IMR-90 (cell line): ENCODE measurements around the gene PEAK1. TPM values are rescaled to one million over a fixed set of nuclear protein-coding genes. Genes with fewer than 3 reads are reported as not detected.

Source experiments
- ATAC-seq: fragments of 200-7000 bp; cut with Tn5 transposase; 2 replicates; pipeline ENCODE4 v1.9.1; 2020; ENCODE audit warnings: low read depth, mild to moderate bottlenecking, moderate library complexity
- BruUV-seq: library from RNA; stranded (reverse); fragments of 400-500 nt; replicated peaks from 2 replicates; lab custom pipeline; 2021; lab: Mats Ljungman, UMichigan
- CTCF ChIA-PET: fragments of 300-600 bp; formaldehyde crosslinking; extraction: SDS; loops from one replicate; lab custom pipeline; 2021; ENCODE audit warnings: antibody characterized with exemption; lab: Yijun Ruan, JAX
- POLR2A ChIA-PET: fragments of 300-600 bp; sonication (Branson Sonifier 250); formaldehyde crosslinking; loops from one replicate; lab custom pipeline; 2022; ENCODE audit warnings: antibody characterized with exemption; ENCODE audit not compliant: unreplicated experiment; lab: Charles Lee
- DNase-seq: peaks from one replicate; pipeline ENCODE4 v3.0.0; 2013
- H2AFZ ChIP-seq: replicated peaks from 2 replicates; pipeline ENCODE3; 2013; ENCODE audit warnings: low read length, mild to moderate bottlenecking; ENCODE audit not compliant: poor library complexity
- H2AK5ac ChIP-seq: 2 replicates; pipeline ENCODE4 v1.6.1; 2013; ENCODE audit warnings: low read depth, low read length, inconsistent platforms
- H2AK9ac ChIP-seq: replicated peaks from 2 replicates; pipeline ENCODE3; 2013; ENCODE audit warnings: mild to moderate bottlenecking, low read depth, low read length, moderate library complexity; ENCODE audit not compliant: poor library complexity
- H2BK120ac ChIP-seq: 2 replicates; pipeline ENCODE4 v1.6.1; 2013; ENCODE audit warnings: low read depth, low read length, inconsistent platforms
- H2BK15ac ChIP-seq: 3 replicates; pipeline ENCODE4 v1.6.1; 2013; ENCODE audit warnings: low read depth, low read length, inconsistent platforms
- H2BK20ac ChIP-seq: 2 replicates; pipeline ENCODE4 v1.6.1; 2013; ENCODE audit warnings: low read depth, mild to moderate bottlenecking, inconsistent platforms, low read length, moderate library complexity
- H2BK5ac ChIP-seq: 2 replicates; pipeline ENCODE4 v1.6.1; 2013; ENCODE audit warnings: mild to moderate bottlenecking, low read depth, low read length, inconsistent platforms; ENCODE audit not compliant: poor library complexity, severe bottlenecking
- H3K14ac ChIP-seq: replicated peaks from 2 replicates; pipeline ENCODE4 v1.6.1; 2013; ENCODE audit warnings: low read depth, low read length, inconsistent platforms
- H3K18ac ChIP-seq: 2 replicates; pipeline ENCODE4 v1.6.1; 2013; ENCODE audit warnings: low read depth, low read length, control low read depth
- H3K23ac ChIP-seq: 2 replicates; pipeline ENCODE4 v1.6.1; 2013; ENCODE audit warnings: low read depth, low read length, inconsistent platforms
- H3K27ac ChIP-seq: 2 replicates; pipeline ENCODE4 v1.5.1; 2013; ENCODE audit warnings: mild to moderate bottlenecking, control low read depth, low read length; ENCODE audit not compliant: insufficient read depth
- H3K27me3 ChIP-seq: 2 replicates; pipeline ENCODE4 v1.6.1; 2013; ENCODE audit warnings: low read length; ENCODE audit not compliant: control insufficient read depth, insufficient read depth
- H3K36me3 ChIP-seq: 2 replicates; pipeline ENCODE4 v1.6.1; 2013; ENCODE audit warnings: low read length, mixed read lengths; ENCODE audit not compliant: control insufficient read depth, insufficient read depth
- H3K4ac ChIP-seq: 2 replicates; pipeline ENCODE4 v1.6.1; 2013; ENCODE audit warnings: low read depth, low read length, inconsistent platforms
- H3K4me1 ChIP-seq: 2 replicates; pipeline ENCODE4 v1.6.1; 2013; ENCODE audit warnings: low read length, mixed read lengths; ENCODE audit not compliant: control insufficient read depth, insufficient read depth
- H3K4me2 ChIP-seq: 2 replicates; pipeline ENCODE4 v1.6.1; 2013; ENCODE audit warnings: low read depth, mild to moderate bottlenecking, control low read depth, low read length, moderate library complexity
- H3K4me3 ChIP-seq: 2 replicates; pipeline ENCODE4 v1.5.1; 2013; ENCODE audit warnings: low read depth, mild to moderate bottlenecking, control low read depth, low read length, moderate library complexity; ENCODE audit not compliant: insufficient read depth
- H3K56ac ChIP-seq: 2 replicates; pipeline ENCODE4 v1.6.1; 2013; ENCODE audit warnings: low read length, inconsistent platforms; ENCODE audit not compliant: insufficient read depth; ENCODE audit errors: extremely low read depth
- H3K79me1 ChIP-seq, 2 experiments: 2 replicates each; pipeline ENCODE4 v1.6.1; 2013; ENCODE audit warnings: low read length in 2 of 2, inconsistent platforms in 1 of 2, low read depth in 1 of 2
- H3K9ac ChIP-seq: 2 replicates; pipeline ENCODE4 v1.6.1; 2013; ENCODE audit warnings: low read depth, low read length, control low read depth
- H3K9me1 ChIP-seq: 2 replicates; pipeline ENCODE4 v1.6.1; 2013; ENCODE audit warnings: low read length, inconsistent platforms; ENCODE audit not compliant: insufficient read depth
- H3K9me3 ChIP-seq: 2 replicates; pipeline ENCODE4 v1.6.1; 2013; ENCODE audit warnings: low read length; ENCODE audit not compliant: control insufficient read depth, insufficient read depth
- H4K20me1 ChIP-seq: 2 replicates; pipeline ENCODE4 v1.6.1; 2013; ENCODE audit warnings: low read length, inconsistent platforms; ENCODE audit not compliant: insufficient read depth
- H4K5ac ChIP-seq: 2 replicates; pipeline ENCODE4 v1.6.1; 2013; ENCODE audit warnings: mild to moderate bottlenecking, low read depth, low read length, control low read depth
- H4K8ac ChIP-seq, 2 experiments: 2 replicates each; pipeline ENCODE4 v1.6.1; 2013; ENCODE audit warnings: low read depth in 2 of 2, low read length in 2 of 2, control low read depth in 1 of 2, inconsistent platforms in 1 of 2
- H4K91ac ChIP-seq: 2 replicates; pipeline ENCODE4 v1.6.1; 2013; ENCODE audit warnings: low read depth, low read length, inconsistent platforms; ENCODE audit not compliant: insufficient read depth
- BHLHE40 ChIP-seq: fragments of 150-350 bp; IDR thresholded peaks from 2 replicates; pipeline ENCODE4 v1.6.1; 2016; ENCODE audit warnings: mild to moderate bottlenecking, low read depth, low read length
- CEBPB ChIP-seq: IDR thresholded peaks from 2 replicates; pipeline ENCODE4 v1.6.1; 2012; ENCODE audit warnings: low read depth, low read length, improper control_type of control experiment
- CHD1 ChIP-seq: IDR thresholded peaks from 2 replicates; pipeline ENCODE4 v1.6.1; 2012; ENCODE audit warnings: low read depth, low read length, improper control_type of control experiment
- CTCF ChIP-seq: conservative IDR thresholded peaks from 2 replicates; pipeline ENCODE4 v1.5.1; 2012; ENCODE audit warnings: mild to moderate bottlenecking, low read depth, low read length, improper control_type of control experiment
- ELK1 ChIP-seq: fragments of 150-350 bp; IDR thresholded peaks from 2 replicates; pipeline ENCODE4 v1.6.1; 2016; ENCODE audit warnings: low read depth, mild to moderate bottlenecking, low read length, moderate library complexity, borderline replicate concordance
- FOS ChIP-seq: fragments of 150-350 bp; IDR thresholded peaks from 2 replicates; pipeline ENCODE4 v1.6.1; 2016; ENCODE audit warnings: low read depth, low read length
- MAFK ChIP-seq: IDR thresholded peaks from 2 replicates; pipeline ENCODE4 v1.6.1; 2012; ENCODE audit warnings: low read depth, low read length, improper control_type of control experiment
- MAZ ChIP-seq: IDR thresholded peaks from 2 replicates; pipeline ENCODE4 v1.6.1; 2012; ENCODE audit warnings: low read depth, mild to moderate bottlenecking, low read length, improper control_type of control experiment, moderate library complexity, borderline replicate concordance
- MXI1 ChIP-seq: IDR thresholded peaks from 2 replicates; pipeline ENCODE4 v1.6.1; 2012; ENCODE audit warnings: low read depth, mild to moderate bottlenecking, low read length, moderate library complexity, borderline replicate concordance
- NFE2L2 ChIP-seq: fragments of 150-350 bp; IDR thresholded peaks from 2 replicates; pipeline ENCODE4 v1.6.1; 2016; ENCODE audit warnings: low read depth, mild to moderate bottlenecking, low read length
- POLR2A ChIP-seq: IDR thresholded peaks from 2 replicates; pipeline ENCODE4 v1.6.1; 2012; ENCODE audit warnings: mild to moderate bottlenecking, low read depth, low read length
- RAD21 ChIP-seq: IDR thresholded peaks from 2 replicates; pipeline ENCODE4 v1.6.1; 2012; ENCODE audit warnings: low read length, improper control_type of control experiment
- RCOR1 ChIP-seq: IDR thresholded peaks from 2 replicates; pipeline ENCODE4 v1.6.1; 2012; ENCODE audit warnings: mild to moderate bottlenecking, low read length, improper control_type of control experiment; ENCODE audit not compliant: insufficient replicate concordance
- RFX5 ChIP-seq: IDR thresholded peaks from 2 replicates; pipeline ENCODE4 v1.8.0; 2012; ENCODE audit warnings: low read depth, mild to moderate bottlenecking, low read length, moderate library complexity
- SMC3 ChIP-seq: fragments of 150-350 bp; IDR thresholded peaks from 2 replicates; pipeline ENCODE4 v1.6.1; 2016; ENCODE audit warnings: low read depth, mild to moderate bottlenecking, antibody characterized with exemption, low read length, moderate library complexity
- USF2 ChIP-seq: fragments of 150-350 bp; IDR thresholded peaks from 2 replicates; pipeline ENCODE4 v1.6.1; 2017; ENCODE audit warnings: mild to moderate bottlenecking, antibody characterized with exemption, low read length, low read depth
- dilution Hi-C: fragments of 300-500 bp; cut with HindIII; formaldehyde crosslinking; loops from one replicate; pipeline ENCODE4 v1.14.3; 2018; ENCODE audit warnings: low sequenced_read_pairs; ENCODE audit not compliant: unreplicated experiment
- in situ Hi-C: fragments of 300-500 bp; cut with MboI; formaldehyde crosslinking; loops from 3 replicates; pipeline ENCODE4 v1.14.3; 2019; ENCODE audit warnings: low sequenced_read_pairs, inconsistent platforms, mixed read lengths
- intact Hi-C: fragments of 100-400 bp; cut with micrococcal nuclease; formaldehyde crosslinking; loops from 2 replicates; pipeline ENCODE4 v1.10.0; 2022
- polyA plus RNA-seq, 3 experiments: library from polyadenylated mRNA; depleted of rRNA; stranded (reverse); fragments of >200 nt; gene quantifications; 2 replicates each; pipeline ENCODE4 v1.2.3, GENCODE V29; 2012; ENCODE audit warnings: low replicate concordance in 1 of 3
- total RNA-seq: library from RNA; depleted of rRNA; stranded (reverse); fragments of >200 nt; gene quantifications from 2 replicates; pipeline ENCODE4 v1.2.3, GENCODE V29; 2012

PEAK1 gene
- total and polyA plus RNA-seq, 2 of the 4 experiments (the other 2 are of a cell fraction): 21.5 to 43.9 TPM

DNA sequence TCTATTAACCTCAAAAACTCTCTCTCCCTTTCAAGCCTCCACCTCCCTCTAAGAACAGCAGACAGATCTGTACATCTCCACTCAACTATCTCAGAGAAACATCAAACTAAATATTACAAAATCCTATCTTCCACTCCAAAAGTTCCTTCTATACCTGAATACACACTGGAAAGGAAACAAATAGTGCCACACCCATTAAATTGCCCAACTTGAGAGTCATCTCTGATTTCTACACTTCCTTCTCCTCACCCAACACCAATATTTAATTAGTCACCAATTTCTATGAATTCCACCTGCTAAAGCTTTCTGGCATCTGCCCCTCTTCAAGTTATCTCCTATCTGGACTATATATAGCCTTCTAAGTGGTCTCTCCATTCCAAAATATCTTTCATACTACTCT is 65.8 kb downstream of the PEAK1 start:
- dilution Hi-C loops: no loop called here

More for the DNA sequence above, 65.8 kb downstream of the PEAK1 start:
- no peaks in the 10 kb centered on the region for H3K27me3 ChIP-seq
- H3K56ac ChIP-seq: no peak overlapping the region
- no peak overlapping the region for H2BK15ac ChIP-seq
- H3K9me1 ChIP-seq: peaks cover 3% of the 10 kb centered on the region
- H4K20me1 ChIP-seq: peaks cover 55% of the 10 kb centered on the region
- ChIA-PET POLR2A (interaction anchor here (0.6 kb wide), 1 partner anchor 18 kb away, joined by 3 read pairs; no protein-coding TSS in a partner anchor), CTCF (no interaction called here)
- H3K4me3 ChIP-seq: no peak overlapping the region
- H3K9ac ChIP-seq: no peak overlapping the region
- no peak for DNase-seq
- H3K27ac ChIP-seq: no peak overlapping the region
- H3K4ac ChIP-seq: no peak overlapping the region
- H2BK120ac ChIP-seq: no peak overlapping the region
- TF ChIP-seq BHLHE40 (no peak), CHD1 (no peak), CEBPB (no peak), POLR2A (no peak), SMC3 (no peak), MAZ (no peak), MXI1 (no peak), MAFK (no peak), ELK1 (no peak), RCOR1 (no peak), RAD21 (no peak), FOS (no peak), CTCF (no peak), NFE2L2 (no peak), RFX5 (no peak), USF2 (no peak)
- no peak overlapping the region for H3K14ac ChIP-seq
- no peak overlapping the region for H4K91ac ChIP-seq
- H3K9me3 ChIP-seq: no peaks in the 10 kb centered on the region
- no peak overlapping the region for H2AFZ ChIP-seq
- no peak overlapping the region for H2BK5ac ChIP-seq
- no peak overlapping the region for H3K23ac ChIP-seq
- peaks cover 22 to 81% of the 10 kb centered on the region in 2 experiments for H3K79me1 ChIP-seq
- H2AK9ac ChIP-seq: no peak overlapping the region
- H4K5ac ChIP-seq: no peak overlapping the region
- peaks cover 5% of the 10 kb centered on the region for H3K4me1 ChIP-seq
- peaks cover 6% of the 10 kb centered on the region; the same call in 1 of the 2 replicates for H3K36me3 ChIP-seq
- in situ Hi-C loops: no loop called here
- H3K4me2 ChIP-seq: no peak overlapping the region
- H3K18ac ChIP-seq: no peak overlapping the region
- no peak overlapping the region for H2BK20ac ChIP-seq
- ATAC-seq: no peak
- intact Hi-C loops: no loop called here
- no peak overlapping the region for H4K8ac ChIP-seq
- no TSS peak for BruUV-seq
- no peak overlapping the region for H2AK5ac ChIP-seq
